ENCODE results near the gene CFAP298.
"Not testable (repeated sequence)": the region's sequence is repeated elsewhere in the genome, so short reads cannot be mapped to it uniquely, and the experiment has no call there.

The CFAP298 gene

DNA sequence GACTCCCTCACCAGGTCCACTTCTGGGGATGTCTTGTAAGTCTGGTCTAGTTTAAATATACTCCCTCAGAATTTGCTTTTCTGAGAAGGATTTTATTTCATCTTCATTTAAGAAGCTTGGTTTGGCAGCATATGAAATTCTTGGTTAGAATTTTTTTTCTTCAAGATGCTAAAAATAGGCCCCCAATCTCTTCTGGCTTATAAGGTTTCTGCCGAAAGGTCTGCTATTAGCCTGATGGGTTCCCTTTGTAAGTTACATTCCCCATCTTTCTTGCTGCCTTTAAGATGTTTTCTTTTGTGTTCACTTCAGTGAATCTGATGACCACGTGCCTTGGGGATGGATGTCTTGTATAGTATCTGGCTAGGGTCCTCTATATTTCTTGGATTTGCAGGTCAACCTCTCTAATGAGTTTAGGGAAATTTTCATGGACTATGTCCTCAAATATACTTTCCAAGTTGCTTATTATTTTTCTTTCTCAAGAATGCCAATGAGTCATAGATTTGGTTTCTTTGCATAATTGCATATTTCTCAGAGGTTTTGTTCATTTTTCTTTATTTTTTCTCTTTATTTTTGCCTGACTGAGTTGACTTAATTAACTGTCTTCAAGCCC, 46.2 kb downstream of the CFAP298 start:
- no peak for DNase-seq

DNA sequence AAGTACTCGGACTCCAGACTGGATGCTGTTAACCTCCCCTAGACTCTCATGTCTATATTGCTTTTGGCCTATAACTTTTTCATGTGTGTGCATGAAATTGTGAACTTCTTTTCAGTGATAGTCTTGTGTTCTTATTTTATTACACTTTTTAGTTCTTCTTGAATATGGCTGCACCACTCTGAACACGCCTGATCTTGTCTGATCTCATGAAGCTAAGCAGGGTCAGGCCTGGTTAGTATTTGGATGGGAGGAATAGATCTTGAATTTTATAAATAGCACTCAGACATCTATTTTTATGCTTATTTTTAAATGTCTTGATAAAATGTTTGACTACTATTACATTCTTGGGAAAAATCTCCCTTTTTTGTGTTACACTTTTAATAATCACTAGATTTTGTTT, 49.3 kb downstream of the CFAP298 start:
- no peak for DNase-seq

DNA sequence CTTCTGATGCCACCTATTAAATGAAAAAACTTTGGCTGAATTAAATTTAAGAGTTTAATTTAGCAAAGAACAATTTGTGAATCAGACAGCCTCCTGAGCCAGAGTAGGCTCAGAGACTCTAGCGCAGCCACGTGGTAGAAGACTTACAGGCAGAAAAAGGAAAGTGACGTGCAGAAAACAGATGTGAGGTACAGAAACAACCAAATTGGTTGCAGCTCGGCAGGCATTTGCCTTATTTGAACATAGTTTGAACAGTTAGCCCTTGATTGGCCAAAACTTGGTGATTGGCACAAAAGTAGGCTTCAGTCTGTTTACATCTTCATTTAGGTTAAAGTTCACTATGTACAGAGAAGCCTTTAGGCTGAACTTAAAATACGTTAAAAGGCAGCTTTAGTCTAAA, 49.8 kb downstream of the CFAP298 start:
- DNase-seq, result peak; percentile 74

DNA sequence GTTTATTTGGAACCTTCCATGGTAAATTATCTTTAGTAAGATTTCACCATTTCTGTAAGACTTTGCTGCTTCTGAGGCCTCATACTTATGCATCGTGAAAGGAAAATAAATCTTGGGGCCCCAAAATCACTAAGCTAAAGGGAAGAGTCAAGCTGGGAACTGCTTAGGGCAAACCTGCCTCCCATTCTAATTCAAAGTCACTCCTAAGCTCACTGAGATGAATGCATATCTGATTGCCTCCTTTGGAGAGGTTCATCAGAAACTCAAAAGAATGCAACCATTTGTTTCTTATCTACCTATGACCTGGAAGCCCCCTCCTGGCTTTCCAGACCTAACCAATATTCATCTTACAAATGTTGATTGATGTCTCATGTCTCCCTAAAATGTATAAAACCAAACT, 50.7 kb downstream of the CFAP298 start:
- not testable (repeated sequence) for DNase-seq

DNA sequence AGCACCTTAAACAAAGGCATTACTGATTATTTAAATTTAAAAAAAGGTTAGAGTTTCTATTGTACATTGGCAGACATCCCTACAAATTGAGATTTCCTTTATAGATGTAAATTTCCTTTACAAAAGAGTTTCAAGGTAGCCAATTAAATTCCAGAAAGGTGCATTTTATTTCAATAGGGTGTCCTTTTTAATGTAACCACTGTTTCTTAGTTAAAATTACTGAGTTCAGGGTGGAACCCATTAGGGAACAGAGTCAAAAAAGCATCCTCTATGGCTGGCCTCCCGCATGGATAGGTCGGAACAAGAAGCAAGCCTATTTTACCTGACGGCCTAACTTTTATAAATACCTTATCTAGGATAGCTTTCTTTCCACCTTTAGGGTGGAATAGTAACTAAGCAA, 51.3 kb downstream of the CFAP298 start:
- no peak for DNase-seq

DNA sequence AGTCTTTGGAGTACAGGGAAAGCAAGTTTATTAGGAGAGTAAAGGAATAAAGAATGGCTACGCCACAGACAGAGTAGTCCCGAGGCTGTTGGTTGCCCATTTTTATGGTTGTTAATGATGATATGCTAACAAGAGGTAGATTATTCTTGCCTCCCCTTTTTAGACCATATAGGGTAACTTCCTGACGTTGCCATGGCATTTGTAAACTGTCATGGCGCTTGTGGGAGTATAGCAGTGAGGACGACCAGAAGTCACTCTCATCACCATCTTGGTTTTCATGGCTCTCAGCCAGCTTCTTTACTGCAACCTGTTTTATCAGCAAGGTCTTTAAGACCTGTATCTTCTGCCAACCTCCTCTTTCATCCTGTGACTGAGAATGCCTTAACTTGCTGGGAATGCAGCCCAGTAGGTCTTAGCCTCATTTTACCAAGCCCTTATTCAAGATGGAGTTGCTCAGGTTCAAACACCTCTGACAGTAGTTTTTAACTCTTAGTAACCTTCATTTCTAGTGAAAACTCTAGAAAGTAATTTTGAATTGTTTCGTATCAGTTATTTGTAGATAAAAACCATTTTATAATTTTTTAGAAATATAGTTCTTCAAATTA, 53.1 kb downstream of the CFAP298 start:
- DNase-seq, result no peak

DNA sequence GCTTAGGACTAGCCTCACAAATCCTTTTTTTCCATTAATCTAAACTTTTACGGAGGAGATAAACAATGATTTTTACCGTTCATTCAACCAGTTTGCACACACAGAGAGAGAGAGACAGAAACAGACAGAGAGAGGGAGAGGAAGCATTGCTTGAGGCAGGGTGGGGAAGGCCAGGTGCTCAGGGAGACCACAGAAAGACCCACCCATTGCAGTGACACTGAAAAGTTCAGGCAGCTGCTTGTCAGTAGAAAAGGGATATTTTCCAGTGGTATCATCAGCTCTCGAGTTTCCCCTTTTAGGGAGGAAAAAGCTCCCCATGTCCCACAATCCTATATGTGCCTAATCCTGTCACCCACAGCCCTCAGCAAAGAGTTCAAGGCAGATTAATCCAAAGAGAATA, 54.1 kb downstream of the CFAP298 start:
- DNase-seq, result no peak

DNA sequence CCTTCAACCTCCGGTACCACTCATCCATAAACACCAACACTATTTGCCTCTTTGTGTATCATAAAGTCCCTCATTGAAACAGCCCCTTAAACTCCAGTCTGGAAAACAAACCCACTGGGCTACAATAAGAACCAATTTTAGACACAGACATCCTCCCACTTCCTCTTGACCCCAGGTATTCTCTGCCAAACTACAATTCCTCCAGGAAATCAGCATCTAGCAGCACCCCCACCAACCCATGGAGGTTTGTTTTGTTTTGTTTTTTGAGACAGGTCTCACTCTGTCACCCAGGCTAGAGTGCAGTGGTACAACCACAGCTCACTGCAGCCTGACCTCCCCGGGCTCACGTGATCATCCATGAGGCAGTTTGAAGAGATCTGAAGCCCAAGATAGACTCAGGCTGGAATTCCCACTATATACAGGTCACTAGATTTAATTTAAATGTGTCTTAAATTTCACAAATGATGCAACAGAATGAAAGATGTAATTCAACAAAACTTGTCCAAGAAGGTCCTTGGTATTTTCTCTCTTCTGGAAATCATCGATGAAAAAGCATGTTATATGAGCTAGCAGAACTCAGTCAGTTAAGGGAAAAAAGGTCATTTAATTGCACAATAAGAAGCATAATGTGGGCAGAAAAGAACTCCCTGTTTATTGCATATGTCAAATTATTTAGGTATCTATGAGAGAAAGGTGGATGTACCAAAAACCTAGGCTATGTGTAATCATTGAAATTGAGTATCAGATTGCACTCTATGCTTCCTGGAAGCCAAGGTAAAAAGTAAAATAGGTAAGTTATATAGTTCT, 57.1 kb downstream of the CFAP298 start:
- no peak for DNase-seq

DNA sequence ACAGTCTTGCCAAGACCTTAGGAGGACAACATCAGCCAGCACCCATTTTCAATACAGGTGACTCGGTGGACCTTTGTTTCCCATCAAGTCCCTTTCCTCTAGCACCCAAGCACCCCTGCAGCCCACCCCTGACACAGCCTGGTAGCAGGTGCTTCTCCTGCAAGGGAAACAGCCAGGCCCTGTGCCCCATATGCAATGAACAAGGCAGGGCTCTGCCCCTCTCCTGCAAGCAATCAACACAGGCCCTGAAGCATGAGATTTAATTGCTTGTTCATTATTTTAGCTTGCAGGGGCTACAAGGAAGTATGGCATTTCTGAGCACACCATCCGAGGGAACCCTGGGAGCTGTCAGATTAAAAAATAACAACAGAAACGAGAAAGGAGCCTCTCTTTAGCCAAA, 62.3 kb downstream of the CFAP298 start:
- DNase-seq, result no peak

DNA sequence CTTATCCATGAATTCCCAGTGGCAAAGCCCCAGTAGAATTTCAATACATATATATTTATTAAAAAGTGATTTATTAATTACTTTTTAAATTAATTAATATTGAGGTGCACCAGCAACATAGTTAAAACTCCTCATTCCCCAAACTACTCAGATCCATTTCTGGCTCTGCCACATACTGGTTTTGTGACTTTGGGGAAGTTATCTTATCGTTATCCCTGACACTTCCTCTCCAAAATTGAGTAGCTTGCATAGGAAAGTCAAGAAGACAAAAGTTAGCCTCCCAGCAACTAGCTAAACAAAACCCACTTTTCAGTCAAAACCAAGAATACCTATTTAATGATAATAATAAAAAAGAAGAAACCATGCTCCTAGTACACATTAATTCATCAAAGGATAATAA, 62.7 kb downstream of the CFAP298 start:
- peak; percentile 72 for DNase-seq
